ENCODE measurements around the gene NEAT1. TPM values are rescaled to one million over a fixed set of nuclear protein-coding genes. Genes with fewer than 3 reads are reported as not detected.

The NEAT1 gene
- total and polyA plus RNA-seq, 2 experiments from 2014 or later = 50.7 to 74.3 TPM

GRCh38 chr11:65492387-65492636, 69.7 kb downstream of the NEAT1 start:
- H3K4me2 ChIP-seq (ENCODE audit: unreplicated experiment) = peak overlapping the region; percentile 82
- 1 to 4% methylated on average over 4 of the region's 4 CpGs for WGBS, 2 experiments (ENCODE audit: low coverage in 1 of 2, low lambda C conversion rate in 2 of 2, missing lambda C conversion rate in 2 of 2)
- TF ChIP-seq EZH2phosphoT487 (IDR thresholded peaks at IDR 0.05; ENCODE audit: insufficient read depth, low read depth) = no peak
- no peak for TF ChIP-seq EZH2 (IDR thresholded peaks at IDR 0.05; ENCODE audit: insufficient read depth, poor library complexity, severe bottlenecking)
- H3K27me3 ChIP-seq (replicated peaks; ENCODE audit: insufficient read depth) = no peaks in the 10 kb centered on the region
- H2AFZ ChIP-seq = no peak overlapping the region
- H3K27ac ChIP-seq = peak overlapping the region; percentile 100
- H3K79me2 ChIP-seq (ENCODE audit: insufficient read depth) = peaks cover 59% of the 10 kb centered on the region
- H4K20me1 ChIP-seq (ENCODE audit: insufficient read depth) = no peaks in the 10 kb centered on the region
- H3K9me2 ChIP-seq (ENCODE audit: insufficient read depth) = no peaks in the 10 kb centered on the region
- H3K4me3 ChIP-seq = peak overlapping the region; percentile 43
- no peak for DNase-seq
- H3K9ac ChIP-seq = peak overlapping the region; percentile 91
- no peaks in the 10 kb centered on the region for H3K9me3 ChIP-seq (ENCODE audit: low read depth)
- no peaks in the 10 kb centered on the region for H3K36me3 ChIP-seq (ENCODE audit: low read depth)
- peaks cover 91% of the 10 kb centered on the region for H3K4me1 ChIP-seq (ENCODE audit: insufficient read depth)
- peaks cover 86% of the 10 kb centered on the region for H3F3A ChIP-seq (ENCODE audit: insufficient read depth)
- in situ Hi-C loops (cut with MboI) = no loop called here

DNA sequence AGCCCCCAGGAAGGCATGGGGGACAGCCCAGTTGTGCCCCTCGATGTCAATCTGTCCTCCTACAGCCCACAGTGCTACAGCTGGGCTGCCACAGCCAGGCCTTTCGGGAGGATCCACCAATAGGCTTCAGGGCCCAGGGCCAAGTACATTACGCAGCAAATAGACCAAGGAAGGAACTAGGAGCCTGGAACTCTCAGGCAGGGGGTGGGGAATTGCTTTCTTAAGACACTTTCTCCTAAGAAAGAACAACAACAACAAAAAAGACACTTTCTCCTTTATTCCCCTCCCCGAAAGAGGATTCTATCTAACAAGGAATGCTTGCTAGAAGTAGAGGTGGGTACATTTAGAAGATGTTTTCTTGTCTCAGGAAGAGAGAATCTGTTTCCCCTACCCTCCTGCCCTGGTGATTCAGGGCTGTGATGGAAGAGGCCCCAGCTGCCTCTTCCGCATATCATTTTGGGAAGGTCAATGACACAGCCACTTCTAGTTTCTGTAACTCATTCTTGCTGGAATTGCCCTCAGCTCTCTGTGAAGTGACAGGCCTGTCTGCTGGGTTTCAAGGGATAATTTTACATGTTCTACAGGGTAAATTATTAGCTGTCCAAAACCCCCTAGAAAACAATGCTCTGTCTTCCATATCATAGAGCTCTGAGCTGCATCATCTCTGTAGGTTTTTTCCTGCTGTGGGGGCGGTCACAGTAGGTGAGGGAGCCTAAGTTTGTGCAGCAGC, 70.2 kb downstream of the NEAT1 start:
- H3K4me2 ChIP-seq (ENCODE audit: unreplicated experiment) = peak overlapping the region; percentile 82
- no peaks in the 10 kb centered on the region for H4K20me1 ChIP-seq (ENCODE audit: insufficient read depth)
- H3K4me1 ChIP-seq (ENCODE audit: insufficient read depth) = peaks cover 91% of the 10 kb centered on the region
- in situ Hi-C loops (cut with MboI) = no loop called here
- 8 to 10% methylated on average over 6 of the region's 6 CpGs for WGBS, 2 experiments (ENCODE audit: low coverage in 1 of 2, low lambda C conversion rate in 2 of 2, missing lambda C conversion rate in 2 of 2)
- no peaks in the 10 kb centered on the region for H3K9me2 ChIP-seq (ENCODE audit: insufficient read depth)
- peak overlapping the region; percentile 43 for H3K4me3 ChIP-seq
- H3K36me3 ChIP-seq (ENCODE audit: low read depth) = no peaks in the 10 kb centered on the region
- peaks cover 87% of the 10 kb centered on the region for H3F3A ChIP-seq (ENCODE audit: insufficient read depth)
- DNase-seq = peak; percentile 95
- peaks cover 61% of the 10 kb centered on the region for H3K79me2 ChIP-seq (ENCODE audit: insufficient read depth)
- H3K27me3 ChIP-seq (replicated peaks; ENCODE audit: insufficient read depth) = no peaks in the 10 kb centered on the region
- H3K27ac ChIP-seq = peak overlapping the region; percentile 100
- H3K9ac ChIP-seq = peak overlapping the region; percentile 91
- no peak overlapping the region for H2AFZ ChIP-seq
- no peaks in the 10 kb centered on the region for H3K9me3 ChIP-seq (ENCODE audit: low read depth)
- no peak for TF ChIP-seq EZH2 (IDR thresholded peaks at IDR 0.05; ENCODE audit: insufficient read depth, poor library complexity, severe bottlenecking)
- no peak for TF ChIP-seq EZH2phosphoT487 (IDR thresholded peaks at IDR 0.05; ENCODE audit: insufficient read depth, low read depth)

DNA sequence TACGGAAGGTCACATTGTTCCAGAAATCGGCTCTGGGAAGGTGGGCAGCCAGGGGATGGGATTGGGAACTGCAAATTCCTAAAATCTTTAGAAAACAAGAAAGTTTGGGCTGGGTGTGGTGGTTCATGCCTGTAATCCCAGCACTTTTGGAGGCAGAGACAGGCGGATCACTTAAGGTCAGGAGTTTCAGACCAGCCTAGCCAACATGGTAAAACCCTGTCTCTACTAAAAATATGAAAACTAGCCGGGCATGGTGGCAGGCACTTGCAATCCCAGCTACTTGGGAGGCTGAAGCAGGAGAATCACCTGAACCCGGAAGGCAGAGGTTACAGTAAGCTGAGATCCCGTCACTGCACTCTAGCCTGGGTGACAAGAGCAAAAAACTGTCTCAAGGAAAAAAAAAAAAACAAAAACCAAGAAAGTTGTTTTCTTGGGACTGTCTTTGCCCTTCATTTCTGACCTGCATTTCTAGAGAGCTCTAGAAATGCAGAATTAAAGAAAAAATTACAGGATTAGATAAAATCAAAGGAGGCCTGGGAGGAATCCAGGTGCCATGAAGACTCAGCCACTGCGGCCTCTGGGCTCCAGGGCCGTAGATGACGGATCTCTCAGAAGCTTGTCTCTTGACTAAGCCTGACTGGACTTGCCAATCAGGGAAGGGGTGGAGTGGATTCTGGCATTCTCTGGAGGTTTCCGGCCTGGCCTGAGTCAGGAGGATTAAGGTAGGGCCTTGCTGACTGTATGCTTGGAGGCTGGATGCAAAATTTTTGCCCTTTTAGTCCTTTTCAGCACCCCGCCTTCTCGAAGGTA, 71.0 kb downstream of the NEAT1 start:
- Histone ChIP-seq H3K9ac (peak overlapping the region; percentile 91), H3K27me3 (replicated peaks; ENCODE audit: insufficient read depth) (no peaks in the 10 kb centered on the region), H3K27ac (peak overlapping the region; percentile 100), H3K4me1 (ENCODE audit: insufficient read depth) (peaks cover 91% of the 10 kb centered on the region), H3K4me3 (peak overlapping the region; percentile 43), H3F3A (ENCODE audit: insufficient read depth) (peaks cover 87% of the 10 kb centered on the region), H2AFZ (no peak overlapping the region), H4K20me1 (ENCODE audit: insufficient read depth) (no peaks in the 10 kb centered on the region), H3K36me3 (ENCODE audit: low read depth) (no peaks in the 10 kb centered on the region), H3K9me3 (ENCODE audit: low read depth) (no peaks in the 10 kb centered on the region), H3K4me2 (ENCODE audit: unreplicated experiment) (peak overlapping the region; percentile 82), H3K79me2 (ENCODE audit: insufficient read depth) (peaks cover 61% of the 10 kb centered on the region), H3K9me2 (ENCODE audit: insufficient read depth) (no peaks in the 10 kb centered on the region)
- in situ Hi-C loops (cut with MboI) = no loop called here
- no peak for TF ChIP-seq EZH2 (IDR thresholded peaks at IDR 0.05; ENCODE audit: insufficient read depth, poor library complexity, severe bottlenecking)
- TF ChIP-seq EZH2phosphoT487 (IDR thresholded peaks at IDR 0.05; ENCODE audit: insufficient read depth, low read depth) = no peak
- DNase-seq = peak; percentile 99
- 9 to 11% methylated on average over 12 of the region's 12 CpGs for WGBS, 2 experiments (ENCODE audit: low coverage in 1 of 2, low lambda C conversion rate in 2 of 2, missing lambda C conversion rate in 2 of 2)

MicroRNAs within 50 kb of the gene (microRNA counts, 767-probe panel; counts per million panel counts)
- 447 counts per million, percentile 86 among the panel's probes with 10 or more counts for microRNA hsa-miR-612

Small RNA genes lying within 50 kb of the gene (small RNA-seq; reads per million reads assigned to genes)
- gene RF01684 (ENCODE audit: low read depth, low replicate concordance) = not detected

Other genes with a start within 250 kb of the NEAT1 start
- 127 and 145 TPM in 2 replicates for gene CAPN1, start 240.9 kb upstream of the NEAT1 start, total RNA-seq (2014; rRNA removed; shearing (Covaris generic))
- 106 and 110 TPM in 2 replicates for gene CAPN1, start 240.9 kb upstream of the NEAT1 start, polyA plus RNA-seq (2016; fragmentation: Nextera tagmentation; extraction: Ambion mirVana)
- gene POLA2, start 160.8 kb upstream of the NEAT1 start, total RNA-seq (2014; rRNA removed; shearing (Covaris generic)) = 6.7 and 8.6 TPM in 2 replicates
- 8.7 and 8.9 TPM in 2 replicates for gene POLA2, start 160.8 kb upstream of the NEAT1 start, polyA plus RNA-seq (2016; fragmentation: Nextera tagmentation; extraction: Ambion mirVana)
- 32.1 and 32.6 TPM in 2 replicates for gene CDC42EP2, start 107.9 kb upstream of the NEAT1 start, total RNA-seq (2014; rRNA removed; shearing (Covaris generic))
- gene CDC42EP2, start 107.9 kb upstream of the NEAT1 start, polyA plus RNA-seq (2016; fragmentation: Nextera tagmentation; extraction: Ambion mirVana) = 37.9 and 40.3 TPM in 2 replicates
- gene DPF2, start 88.9 kb upstream of the NEAT1 start, total RNA-seq (2014; rRNA removed; shearing (Covaris generic)) = 27.7 and 30.0 TPM in 2 replicates
- gene DPF2, start 88.9 kb upstream of the NEAT1 start, polyA plus RNA-seq (2016; fragmentation: Nextera tagmentation; extraction: Ambion mirVana) = 51.2 and 54.1 TPM in 2 replicates
- gene TIGD3, start 68.0 kb upstream of the NEAT1 start, total RNA-seq (2014; rRNA removed; shearing (Covaris generic)) = not detected in 2 replicates
- not detected in 2 replicates for gene TIGD3, start 68.0 kb upstream of the NEAT1 start, polyA plus RNA-seq (2016; fragmentation: Nextera tagmentation; extraction: Ambion mirVana)
- gene SLC25A45, start 40.2 kb upstream of the NEAT1 start, total RNA-seq (2014; rRNA removed; shearing (Covaris generic)) = 3.6 and 6.4 TPM in 2 replicates
- 3.7 and 3.9 TPM in 2 replicates for gene SLC25A45, start 40.2 kb upstream of the NEAT1 start, polyA plus RNA-seq (2016; fragmentation: Nextera tagmentation; extraction: Ambion mirVana)
- gene FRMD8, start 36.2 kb upstream of the NEAT1 start, total RNA-seq (2014; rRNA removed; shearing (Covaris generic)) = 80.2 and 106 TPM in 2 replicates
- gene FRMD8, start 36.2 kb upstream of the NEAT1 start, polyA plus RNA-seq (2016; fragmentation: Nextera tagmentation; extraction: Ambion mirVana) = 25.4 and 30.0 TPM in 2 replicates
- 2,638 and 3,272 TPM in 2 replicates for gene MALAT1, start 76.2 kb downstream of the NEAT1 start, total RNA-seq (2014; rRNA removed; shearing (Covaris generic))
- 7,376 and 13,207 TPM in 2 replicates for gene MALAT1, start 76.2 kb downstream of the NEAT1 start, polyA plus RNA-seq (2016; fragmentation: Nextera tagmentation; extraction: Ambion mirVana)
- 115 and 133 TPM in 2 replicates for gene SCYL1, start 102.3 kb downstream of the NEAT1 start, total RNA-seq (2014; rRNA removed; shearing (Covaris generic))
- gene SCYL1, start 102.3 kb downstream of the NEAT1 start, polyA plus RNA-seq (2016; fragmentation: Nextera tagmentation; extraction: Ambion mirVana) = 90.7 and 98.6 TPM in 2 replicates
- gene LTBP3, start 135.6 kb downstream of the NEAT1 start, total RNA-seq (2014; rRNA removed; shearing (Covaris generic)) = 98.4 and 112 TPM in 2 replicates
- 36.5 and 39.6 TPM in 2 replicates for gene LTBP3, start 135.6 kb downstream of the NEAT1 start, polyA plus RNA-seq (2016; fragmentation: Nextera tagmentation; extraction: Ambion mirVana)
- 41.9 and 54.5 TPM in 2 replicates for gene ZNRD2, start 147.7 kb downstream of the NEAT1 start, total RNA-seq (2014; rRNA removed; shearing (Covaris generic))
- gene ZNRD2, start 147.7 kb downstream of the NEAT1 start, polyA plus RNA-seq (2016; fragmentation: Nextera tagmentation; extraction: Ambion mirVana) = 69.3 and 74.9 TPM in 2 replicates
- 41.2 and 67.0 TPM in 2 replicates for gene FAM89B, start 149.7 kb downstream of the NEAT1 start, total RNA-seq (2014; rRNA removed; shearing (Covaris generic))
- gene FAM89B, start 149.7 kb downstream of the NEAT1 start, polyA plus RNA-seq (2016; fragmentation: Nextera tagmentation; extraction: Ambion mirVana) = 73.1 and 76.3 TPM in 2 replicates
- 85.5 and 88.5 TPM in 2 replicates for gene EHBP1L1, start 153.3 kb downstream of the NEAT1 start, total RNA-seq (2014; rRNA removed; shearing (Covaris generic))
- 11.5 and 12.6 TPM in 2 replicates for gene EHBP1L1, start 153.3 kb downstream of the NEAT1 start, polyA plus RNA-seq (2016; fragmentation: Nextera tagmentation; extraction: Ambion mirVana)
- not detected in 2 replicates for gene KCNK7, start 173.0 kb downstream of the NEAT1 start, total RNA-seq (2014; rRNA removed; shearing (Covaris generic))
- gene KCNK7, start 173.0 kb downstream of the NEAT1 start, polyA plus RNA-seq (2016; fragmentation: Nextera tagmentation; extraction: Ambion mirVana) = not detected in 2 replicates
- gene MAP3K11, start 191.4 kb downstream of the NEAT1 start, total RNA-seq (2014; rRNA removed; shearing (Covaris generic)) = 17.6 and 24.7 TPM in 2 replicates
- gene MAP3K11, start 191.4 kb downstream of the NEAT1 start, polyA plus RNA-seq (2016; fragmentation: Nextera tagmentation; extraction: Ambion mirVana) = 9.5 and 10.6 TPM in 2 replicates
- gene PCNX3, start 193.0 kb downstream of the NEAT1 start, total RNA-seq (2014; rRNA removed; shearing (Covaris generic)) = 23.5 and 30.2 TPM in 2 replicates
- gene PCNX3, start 193.0 kb downstream of the NEAT1 start, polyA plus RNA-seq (2016; fragmentation: Nextera tagmentation; extraction: Ambion mirVana) = 8.1 and 8.6 TPM in 2 replicates
- 15.9 and 16.6 TPM in 2 replicates for gene SIPA1, start 215.3 kb downstream of the NEAT1 start, total RNA-seq (2014; rRNA removed; shearing (Covaris generic))
- 10.8 and 13.0 TPM in 2 replicates for gene SIPA1, start 215.3 kb downstream of the NEAT1 start, polyA plus RNA-seq (2016; fragmentation: Nextera tagmentation; extraction: Ambion mirVana)
- 38.4 and 45.1 TPM in 2 replicates for gene RELA, start 240.1 kb downstream of the NEAT1 start, total RNA-seq (2014; rRNA removed; shearing (Covaris generic))
- 67.8 and 74.3 TPM in 2 replicates for gene RELA, start 240.1 kb downstream of the NEAT1 start, polyA plus RNA-seq (2016; fragmentation: Nextera tagmentation; extraction: Ambion mirVana)